H9 (cell line): ENCODE data around the gene ZNF546. TPM values are rescaled to one million over a fixed set of nuclear protein-coding genes. Genes with fewer than 3 reads are reported as not detected.

Source experiments
- DNase-seq: peaks from one replicate; pipeline ENCODE4 v3.0.0-alpha.2; 2017
- H2AFZ ChIP-seq: one replicate; pipeline ENCODE4 v1.6.1; 2013; ENCODE audit warnings: mild to moderate bottlenecking, low read length, control low read depth, moderate library complexity
- H2AK5ac ChIP-seq: 2 replicates; pipeline ENCODE4 v1.6.1; 2013; ENCODE audit warnings: low read length, control low read depth, mixed read lengths; ENCODE audit not compliant: insufficient read length
- H2BK120ac ChIP-seq: one replicate; pipeline ENCODE4 v1.6.1; 2013; ENCODE audit warnings: low read depth, mild to moderate bottlenecking, low read length, control low read depth, inconsistent platforms; ENCODE audit not compliant: poor library complexity, severe bottlenecking
- H2BK12ac ChIP-seq: 2 replicates; pipeline ENCODE4 v1.6.1; 2013; ENCODE audit warnings: low read length, control low read depth, mixed read lengths, low read depth; ENCODE audit not compliant: insufficient read length
- H2BK15ac ChIP-seq: 2 replicates; pipeline ENCODE4 v1.6.1; 2013; ENCODE audit warnings: low read depth, low read length, control low read depth
- H2BK20ac ChIP-seq: one replicate; pipeline ENCODE4 v1.6.1; 2013; ENCODE audit warnings: low read depth, mild to moderate bottlenecking, low read length, control low read depth, inconsistent platforms; ENCODE audit not compliant: poor library complexity, severe bottlenecking
- H2BK5ac ChIP-seq: 2 replicates; pipeline ENCODE4 v1.6.1; 2013; ENCODE audit warnings: low read length, control low read depth, mixed read lengths; ENCODE audit not compliant: insufficient read length
- H3K14ac ChIP-seq: 2 replicates; pipeline ENCODE4 v1.6.1; 2013; ENCODE audit warnings: low read length, control low read depth; ENCODE audit not compliant: insufficient read depth
- H3K18ac ChIP-seq: 2 replicates; pipeline ENCODE4 v1.6.1; 2013; ENCODE audit warnings: low read depth, mild to moderate bottlenecking, mixed read lengths, low read length, control low read depth; ENCODE audit not compliant: insufficient read length
- H3K23ac ChIP-seq: 2 replicates; pipeline ENCODE4 v1.6.1; 2013; ENCODE audit warnings: low read length, control low read depth, mixed read lengths, low read depth; ENCODE audit not compliant: insufficient read length
- H3K23me2 ChIP-seq: 2 replicates; pipeline ENCODE4 v1.6.1; 2013; ENCODE audit warnings: low read depth, mild to moderate bottlenecking, mixed read lengths, low read length, control low read depth; ENCODE audit not compliant: insufficient read length, poor library complexity, severe bottlenecking
- H3K27ac ChIP-seq: 2 replicates; pipeline ENCODE4 v1.5.1; 2013; ENCODE audit warnings: low read length, control low read depth, mixed read lengths, low read depth; ENCODE audit not compliant: insufficient read length
- H3K27me3 ChIP-seq: 2 replicates; pipeline ENCODE4 v1.6.1; 2013; ENCODE audit warnings: low read length, control low read depth, inconsistent platforms; ENCODE audit not compliant: insufficient read depth
- H3K4ac ChIP-seq: 2 replicates; pipeline ENCODE4 v1.6.1; 2013; ENCODE audit warnings: low read depth, mild to moderate bottlenecking, control low read depth, inconsistent platforms, low read length, moderate library complexity
- H3K4me1 ChIP-seq: 2 replicates; pipeline ENCODE4 v1.6.1; 2013; ENCODE audit warnings: low read length, control low read depth, inconsistent platforms; ENCODE audit not compliant: insufficient read depth
- H3K4me2 ChIP-seq: 2 replicates; pipeline ENCODE4 v1.6.1; 2013; ENCODE audit warnings: low read length, control low read depth, mixed read lengths; ENCODE audit not compliant: insufficient read length, insufficient read depth
- H3K56ac ChIP-seq: 2 replicates; pipeline ENCODE4 v1.6.1; 2013; ENCODE audit warnings: low read depth, mild to moderate bottlenecking, mixed read lengths, low read length, control low read depth; ENCODE audit not compliant: insufficient read length
- H3K79me1 ChIP-seq: 2 replicates; pipeline ENCODE4 v1.6.1; 2013; ENCODE audit warnings: low read depth, mild to moderate bottlenecking, moderate library complexity, low read length, control low read depth, inconsistent platforms; ENCODE audit not compliant: insufficient read depth, poor library complexity, severe bottlenecking
- H3K79me2 ChIP-seq: 2 replicates; pipeline ENCODE4 v1.6.1; 2013; ENCODE audit warnings: low read length, control low read depth, inconsistent platforms; ENCODE audit not compliant: insufficient read depth
- H3K9ac ChIP-seq: 2 replicates; pipeline ENCODE4 v1.6.1; 2013; ENCODE audit warnings: low read length, control low read depth, mixed read lengths; ENCODE audit not compliant: insufficient read length; ENCODE audit errors: extremely low read depth
- H3K9me3 ChIP-seq: one replicate; pipeline ENCODE4 v1.6.1; 2013; ENCODE audit warnings: low read depth, low read length, inconsistent platforms; ENCODE audit not compliant: control insufficient read depth
- H3T11ph ChIP-seq: one replicate; pipeline ENCODE4 v1.6.1; 2013; ENCODE audit warnings: mild to moderate bottlenecking, low read length, control low read depth, inconsistent platforms
- H4K20me1 ChIP-seq: one replicate; pipeline ENCODE4 v1.6.1; 2013; ENCODE audit not compliant: control insufficient read depth, insufficient read length, insufficient read depth
- H4K5ac ChIP-seq: 2 replicates; pipeline ENCODE4 v1.6.1; 2013; ENCODE audit warnings: low read depth, mild to moderate bottlenecking, mixed read lengths, low read length, control low read depth; ENCODE audit not compliant: insufficient read length
- H4K8ac ChIP-seq: replicated peaks from 2 replicates; pipeline ENCODE4 v1.6.1; 2013; ENCODE audit warnings: low read length, control low read depth, mixed read lengths, low read depth; ENCODE audit not compliant: insufficient read length
- H4K91ac ChIP-seq: 2 replicates; pipeline ENCODE4 v1.6.1; 2013; ENCODE audit warnings: low read depth, mild to moderate bottlenecking, moderate library complexity, mixed read lengths, low read length, control low read depth; ENCODE audit not compliant: insufficient read length
- H3K27ac Mint-ChIP-seq, 3 experiments: 2 replicates in 2 of 3; 3 replicates in 1 of 3; pipeline ENCODE4 v1.8.0; 2020 to 2021; ENCODE audit warnings: mixed read lengths in 3 of 3, mild to moderate bottlenecking in 1 of 3, moderate library complexity in 1 of 3
- H3K27me3 Mint-ChIP-seq: 2 replicates; pipeline ENCODE4 v1.8.0; 2021; ENCODE audit warnings: low read depth, mild to moderate bottlenecking, moderate library complexity, mixed read lengths
- H3K36me3 Mint-ChIP-seq, 3 experiments: 2 replicates in 2 of 3; 3 replicates in 1 of 3; pipeline ENCODE4 v1.8.0; 2020 to 2021; ENCODE audit warnings: low read depth in 3 of 3, mixed read lengths in 3 of 3; ENCODE audit not compliant: insufficient read depth in 1 of 3
- H3K4me1 Mint-ChIP-seq, 2 experiments: 2 replicates each; pipeline ENCODE4 v1.8.0; 2020; ENCODE audit warnings: mixed read lengths in 2 of 2
- H3K4me3 Mint-ChIP-seq, 2 experiments: 2 replicates in 1 of 2; 3 replicates in 1 of 2; pipeline ENCODE4 v1.8.0; 2020 to 2021; ENCODE audit warnings: mild to moderate bottlenecking in 2 of 2, mixed read lengths in 2 of 2, moderate library complexity in 1 of 2
- H3K9me3 Mint-ChIP-seq, 2 experiments: 2 replicates in 1 of 2; 3 replicates in 1 of 2; pipeline ENCODE4 v1.8.0; 2020; ENCODE audit warnings: mild to moderate bottlenecking in 2 of 2, mixed read lengths in 2 of 2, moderate library complexity in 1 of 2
- CTCF ChIP-seq: fragments of 200-600 bp; sonication (generic); conservative IDR thresholded peaks from 3 replicates; pipeline ENCODE4 v1.8.0; 2021; ENCODE audit warnings: antibody characterized with exemption, mild to moderate bottlenecking
- WGBS: extraction: QIAGEN DNeasy Blood & Tissue Kit; methylation state at CpG from one replicate; pipeline ENCODE4 v1.1.7; 2013; ENCODE audit warnings: missing lambda C conversion rate, low lambda C conversion rate, mixed read lengths; ENCODE audit not compliant: insufficient read length; ENCODE audit errors: extremely low coverage; 5-methylcytosine and 5-hydroxymethylcytosine counted together
- total RNA-seq: library from RNA; stranded (reverse); gene quantifications from 2 replicates; pipeline ENCODE4 v1.2.1, GENCODE V29; 2021

Gene ZNF546
- total RNA-seq, 1 experiment from 2014 or later: 1.7 TPM

- no peak overlapping the region for H4K91ac ChIP-seq
- H3K79me2 ChIP-seq: peaks cover 8% of the 10 kb centered on the region; the same call in 1 of the 2 replicates
- 0 out of 2 replicates have a peak, but pooled peaks cover 7% of the 10 kb centered on the region for H3K4me1 ChIP-seq
- no peak overlapping the region for H2BK20ac ChIP-seq
- H3K23me2 ChIP-seq: peaks cover 4% of the 10 kb centered on the region
- no peak overlapping the region for H3K4ac ChIP-seq
- Mint-ChIP-seq H3K4me1 (peaks cover 13 to 16% of the 10 kb centered on the region in 2 experiments), H3K27me3 (no peaks in the 10 kb centered on the region; the same call in 1 of the 2 replicates), H3K4me3 (no peak overlapping the region), H3K36me3 (peaks cover 54 to 78% (median 68%) of the 10 kb centered on the region in 3 experiments), H3K27ac (no peak overlapping the region), H3K9me3 (0 out of 5 replicates have a peak, but pooled peaks cover 0 to 4% of the 10 kb centered on the region in 2 experiments)
- no CpG with 5 or more reads among the region's 24 CpGs for WGBS
- no peak overlapping the region for H3T11ph ChIP-seq
- H3K56ac ChIP-seq: no peak overlapping the region
- no peak for TF ChIP-seq CTCF
- no peak for DNase-seq
- H3K23ac ChIP-seq: no peak overlapping the region
- H2BK12ac ChIP-seq: no peak overlapping the region
- H3K27ac ChIP-seq: no peak overlapping the region
- peaks cover 5% of the 10 kb centered on the region for H3K79me1 ChIP-seq
- no peak overlapping the region for H3K9ac ChIP-seq
- H3K14ac ChIP-seq: no peak overlapping the region
- H2BK15ac ChIP-seq: no peak overlapping the region
- H3K27me3 ChIP-seq: no peaks in the 10 kb centered on the region; the same call in none of the 2 replicates
- H2AFZ ChIP-seq: no peak overlapping the region
- H3K4me2 ChIP-seq: no peak overlapping the region
- H2BK5ac ChIP-seq: no peak overlapping the region
- no peak overlapping the region for H4K5ac ChIP-seq
- no peak overlapping the region for H4K8ac ChIP-seq
- H4K20me1 ChIP-seq: no peaks in the 10 kb centered on the region
- no peak overlapping the region for H3K18ac ChIP-seq
- H3K9me3 ChIP-seq: no peaks in the 10 kb centered on the region
- H2AK5ac ChIP-seq: no peak overlapping the region
- no peak overlapping the region for H2BK120ac ChIP-seq
Measured at GRCh38 chr19:39974377-39975155, 22.3 kb upstream of the ZNF546 start.
